ENCODE measurements around the gene MYBPC3. TPM values are rescaled to one million over a fixed set of nuclear protein-coding genes. Genes with fewer than 3 reads are reported as not detected.

Gene MYBPC3
- total RNA-seq, 4 donors from 2014 or later, result 0.21 to 0.57 TPM; not detected in 2

DNA sequence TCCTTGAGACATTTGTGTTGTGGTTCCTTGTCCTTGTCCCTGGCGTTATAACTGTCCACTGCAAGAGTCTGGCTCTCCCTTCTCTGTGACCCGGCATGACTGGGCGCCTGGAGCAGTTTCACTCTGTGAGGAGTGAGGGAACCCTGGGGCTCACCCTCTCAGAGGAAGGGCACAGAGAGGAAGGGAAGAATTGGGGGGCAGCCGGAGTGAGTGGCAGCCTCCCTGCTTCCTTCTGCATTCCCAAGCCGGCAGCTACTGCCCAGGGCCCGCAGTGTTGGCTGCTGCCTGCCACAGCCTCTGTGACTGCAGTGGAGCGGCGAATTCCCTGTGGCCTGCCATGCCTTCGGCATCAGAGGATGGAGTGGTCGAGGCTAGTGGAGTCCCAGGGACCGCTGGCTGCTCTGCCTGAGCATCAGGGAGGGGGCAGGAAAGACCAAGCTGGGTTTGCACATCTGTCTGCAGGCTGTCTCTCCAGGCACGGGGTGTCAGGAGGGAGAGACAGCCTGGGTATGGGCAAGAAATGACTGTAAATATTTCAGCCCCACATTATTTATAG, 23.0 kb downstream of the MYBPC3 start:
- TF ChIP-seq POLR2A (IDR thresholded peaks at IDR 0.05) (no peak), POLR2AphosphoS5 (IDR thresholded peaks at IDR 0.05) (no peak), EP300 (IDR thresholded peaks at IDR 0.05) (no peak)
- TF ChIP-seq, protein P1, sequence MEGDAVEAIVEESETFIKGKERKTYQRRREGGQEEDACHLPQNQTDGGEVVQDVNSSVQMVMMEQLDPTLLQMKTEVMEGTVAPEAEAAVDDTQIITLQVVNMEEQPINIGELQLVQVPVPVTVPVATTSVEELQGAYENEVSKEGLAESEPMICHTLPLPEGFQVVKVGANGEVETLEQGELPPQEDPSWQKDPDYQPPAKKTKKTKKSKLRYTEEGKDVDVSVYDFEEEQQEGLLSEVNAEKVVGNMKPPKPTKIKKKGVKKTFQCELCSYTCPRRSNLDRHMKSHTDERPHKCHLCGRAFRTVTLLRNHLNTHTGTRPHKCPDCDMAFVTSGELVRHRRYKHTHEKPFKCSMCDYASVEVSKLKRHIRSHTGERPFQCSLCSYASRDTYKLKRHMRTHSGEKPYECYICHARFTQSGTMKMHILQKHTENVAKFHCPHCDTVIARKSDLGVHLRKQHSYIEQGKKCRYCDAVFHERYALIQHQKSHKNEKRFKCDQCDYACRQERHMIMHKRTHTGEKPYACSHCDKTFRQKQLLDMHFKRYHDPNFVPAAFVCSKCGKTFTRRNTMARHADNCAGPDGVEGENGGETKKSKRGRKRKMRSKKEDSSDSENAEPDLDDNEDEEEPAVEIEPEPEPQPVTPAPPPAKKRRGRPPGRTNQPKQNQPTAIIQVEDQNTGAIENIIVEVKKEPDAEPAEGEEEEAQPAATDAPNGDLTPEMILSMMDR (IDR thresholded peaks at IDR 0.05), result no peak
- Histone ChIP-seq H3K36me3 (peaks cover 5% of the 10 kb centered on the region), H3K4me3 (no peak overlapping the region), H3K27ac (no peak overlapping the region), H3K27me3 (no peaks in the 10 kb centered on the region), H3K9me3 (no peaks in the 10 kb centered on the region), H3K4me1 (peaks cover 27% of the 10 kb centered on the region)
- DNase-seq (ENCODE audit: low spot score in 2 of 2), result no peak
- 71% methylated on average over 10 of the region's 12 CpGs for WGBS

DNA sequence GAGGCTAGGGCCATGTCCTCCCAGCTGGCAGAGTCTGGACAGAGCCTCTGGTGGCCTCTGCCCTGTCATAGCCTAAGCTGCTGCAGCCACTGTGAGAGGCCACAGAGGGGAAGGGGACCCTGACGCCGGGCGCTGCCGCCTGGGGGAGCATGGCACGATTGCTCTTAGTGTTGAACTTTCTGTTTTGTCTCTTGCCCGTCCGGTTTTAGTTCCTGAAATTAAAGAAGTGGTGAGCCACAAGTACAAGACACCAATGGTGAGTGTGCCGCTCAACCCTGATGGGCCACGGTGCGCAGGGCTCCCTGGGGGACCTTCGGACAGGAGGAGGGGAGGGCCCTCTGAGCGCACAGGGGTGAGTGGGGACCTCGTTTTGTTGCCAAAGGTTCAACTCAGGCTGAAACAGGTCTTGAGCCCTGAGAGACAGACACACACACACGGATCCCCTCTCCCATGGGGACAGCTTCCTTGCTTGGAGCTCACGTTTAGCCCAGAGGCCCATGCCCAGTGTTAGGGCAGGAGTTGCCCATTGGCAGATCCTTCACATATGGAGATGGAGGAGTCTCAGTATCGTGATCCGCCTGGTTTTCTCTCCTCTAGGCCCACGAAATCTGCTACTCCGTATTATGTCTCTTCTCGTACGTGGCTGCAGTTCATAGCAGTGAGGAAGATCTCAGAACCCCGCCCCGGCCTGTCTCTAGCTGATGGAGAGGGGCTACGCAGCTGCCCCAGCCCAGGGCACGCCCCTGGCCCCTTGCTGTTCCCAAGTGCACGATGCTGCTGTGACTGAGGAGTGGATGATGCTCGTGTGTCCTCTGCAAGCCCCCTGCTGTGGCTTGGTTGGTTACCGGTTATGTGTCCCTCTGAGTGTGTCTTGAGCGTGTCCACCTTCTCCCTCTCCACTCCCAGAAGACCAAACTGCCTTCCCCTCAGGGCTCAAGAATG, 23.8 kb downstream of the MYBPC3 start:
- Histone ChIP-seq H3K36me3 (peaks cover 5% of the 10 kb centered on the region), H3K4me1 (peaks cover 27% of the 10 kb centered on the region), H3K27ac (no peak overlapping the region), H3K27me3 (no peaks in the 10 kb centered on the region), H3K4me3 (no peak overlapping the region), H3K9me3 (no peaks in the 10 kb centered on the region)
- TF ChIP-seq POLR2A (IDR thresholded peaks at IDR 0.05) (no peak), POLR2AphosphoS5 (IDR thresholded peaks at IDR 0.05) (no peak), EP300 (IDR thresholded peaks at IDR 0.05) (no peak)
- TF ChIP-seq, protein P1 (IDR thresholded peaks at IDR 0.05), result no peak
- DNase-seq (ENCODE audit: low spot score in 2 of 2), result peak in 1 of 2 donors; percentile 50
- 89% methylated on average over 29 of the region's 29 CpGs for WGBS

DNA sequence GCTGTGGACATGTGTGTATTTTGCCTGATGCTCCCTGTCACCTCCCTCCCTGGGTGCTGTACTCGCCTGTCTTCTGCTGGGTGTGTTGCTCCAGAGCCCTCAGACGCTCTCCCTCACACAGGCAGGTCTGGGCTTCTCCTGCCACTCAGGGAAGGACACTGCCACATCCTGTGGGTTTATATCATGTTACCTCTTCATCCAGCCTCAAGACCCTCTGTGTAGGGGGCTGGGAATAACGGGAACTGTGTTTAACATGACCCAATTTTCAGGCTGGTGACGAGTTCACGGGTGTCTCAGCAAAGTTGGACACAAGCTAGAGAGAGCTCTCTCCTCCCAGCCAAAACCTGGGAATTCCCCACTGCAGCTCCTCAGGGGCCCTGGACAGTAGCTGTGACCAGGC, 24.6 kb downstream of the MYBPC3 start:
- H3K9me3 ChIP-seq, result no peaks in the 10 kb centered on the region
- DNase-seq (ENCODE audit: low spot score in 2 of 2), result no peak
- H3K27me3 ChIP-seq, result no peaks in the 10 kb centered on the region
- H3K27ac ChIP-seq, result no peak overlapping the region
- peaks cover 5% of the 10 kb centered on the region for H3K36me3 ChIP-seq
- no peak overlapping the region for H3K4me3 ChIP-seq
- WGBS, result 92% methylated on average over 5 of the region's 5 CpGs
- peaks cover 27% of the 10 kb centered on the region for H3K4me1 ChIP-seq
- no peak for TF ChIP-seq POLR2A (IDR thresholded peaks at IDR 0.05)
- TF ChIP-seq POLR2AphosphoS5 (IDR thresholded peaks at IDR 0.05), result no peak
- TF ChIP-seq EP300 (IDR thresholded peaks at IDR 0.05), result no peak
- TF ChIP-seq, protein P1 (IDR thresholded peaks at IDR 0.05), result no peak

DNA sequence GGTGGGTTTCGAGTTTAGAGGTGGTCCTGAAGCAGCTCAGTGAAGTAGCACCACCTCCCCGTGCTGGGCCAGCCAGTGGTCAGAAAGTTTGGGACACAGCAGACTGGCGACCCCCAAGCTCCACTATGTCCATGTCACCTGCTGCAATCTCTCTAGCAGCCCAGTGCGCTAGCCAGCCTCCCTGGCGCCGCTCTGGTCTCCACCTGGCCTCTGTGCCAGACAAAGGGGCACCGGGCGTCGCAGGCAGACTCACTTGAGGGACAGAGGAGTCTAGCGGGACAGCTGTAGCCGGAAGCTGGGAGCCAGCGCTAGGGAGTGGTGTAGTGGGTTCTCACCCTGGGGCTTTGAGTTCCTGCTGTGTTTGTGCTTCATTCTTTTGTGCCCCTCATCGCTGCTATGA, 25.5 kb downstream of the MYBPC3 start:
- DNase-seq (ENCODE audit: low spot score in 2 of 2), result no peak
- TF ChIP-seq, protein P1 (IDR thresholded peaks at IDR 0.05), result no peak
- TF ChIP-seq POLR2A (IDR thresholded peaks at IDR 0.05) (no peak), POLR2AphosphoS5 (IDR thresholded peaks at IDR 0.05) (no peak), EP300 (IDR thresholded peaks at IDR 0.05) (no peak)
- H3K36me3 ChIP-seq, result peaks cover 9% of the 10 kb centered on the region
- 91% methylated on average over 13 of the region's 13 CpGs for WGBS
- no peaks in the 10 kb centered on the region for H3K27me3 ChIP-seq
- H3K4me3 ChIP-seq, result no peak overlapping the region
- H3K4me1 ChIP-seq, result peaks cover 26% of the 10 kb centered on the region
- H3K9me3 ChIP-seq, result no peaks in the 10 kb centered on the region
- no peak overlapping the region for H3K27ac ChIP-seq

DNA sequence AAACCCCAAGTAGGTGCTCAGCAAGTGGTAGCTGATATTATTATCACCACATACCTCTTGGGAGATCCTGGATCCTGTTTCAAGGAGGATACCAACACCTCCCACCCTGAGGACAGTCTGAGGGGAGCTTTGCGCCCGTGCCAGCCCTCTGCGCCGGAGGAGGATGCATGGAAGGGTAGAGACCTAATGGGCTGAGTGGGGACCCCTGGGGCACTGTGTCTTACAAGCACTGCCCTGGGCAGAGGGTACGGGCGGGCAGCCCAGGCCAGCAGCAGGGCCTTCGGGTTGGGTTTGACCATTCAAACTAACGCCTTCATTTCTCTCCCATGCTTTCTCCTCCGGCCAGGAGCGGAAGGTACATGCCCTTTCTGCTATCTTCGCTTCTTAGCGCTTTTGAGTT, 26.3 kb downstream of the MYBPC3 start:
- no peak for DNase-seq (ENCODE audit: low spot score in 2 of 2)
- WGBS, result 87% methylated on average over 12 of the region's 12 CpGs
- peaks cover 17% of the 10 kb centered on the region for H3K4me1 ChIP-seq
- H3K9me3 ChIP-seq, result no peaks in the 10 kb centered on the region
- peaks cover 14% of the 10 kb centered on the region for H3K36me3 ChIP-seq
- no peaks in the 10 kb centered on the region for H3K27me3 ChIP-seq
- no peak overlapping the region for H3K27ac ChIP-seq
- no peak overlapping the region for H3K4me3 ChIP-seq
- TF ChIP-seq, protein P1 (IDR thresholded peaks at IDR 0.05), result no peak
- TF ChIP-seq POLR2AphosphoS5 (IDR thresholded peaks at IDR 0.05), result no peak
- TF ChIP-seq POLR2A (IDR thresholded peaks at IDR 0.05), result no peak
- TF ChIP-seq EP300 (IDR thresholded peaks at IDR 0.05), result no peak
